Activated T-cell treated with anti-CD3 and anti-CD28 coated beads, Interleukin-2, amount 50 U/mL, for 72 hours (primary cell): ENCODE data around the gene MPIG6B. TPM values are rescaled to one million over a fixed set of nuclear protein-coding genes. Genes with fewer than 3 reads are reported as not detected.

Source experiments
- ATAC-seq, 2 donors: fragments of 150-1000 bp; cut with Tn5 transposase; replicated peaks in 1 of 2; 2 replicates each; pipeline ENCODE4 v1.10.0; 2021; ENCODE audit warnings: moderate library complexity in 2 of 2, mild to moderate bottlenecking in 1 of 2
- DNase-seq, 2 donors: peaks; one replicate each; pipeline ENCODE4 v3.0.0; 2021 to 2022; ENCODE audit warnings: mixed read lengths in 1 of 2
- H3K27ac Mint-ChIP-seq: one replicate; pipeline ENCODE4 v1.8.0; 2022; ENCODE audit warnings: mild to moderate bottlenecking, moderate library complexity, mixed read lengths
- H3K27me3 Mint-ChIP-seq: one replicate; pipeline ENCODE4 v1.8.0; 2022; ENCODE audit warnings: low read depth, mixed read lengths
- H3K36me3 Mint-ChIP-seq, 2 donors: one replicate each; pipeline ENCODE4 v1.8.0; 2022; ENCODE audit warnings: mixed read lengths in 2 of 2, mild to moderate bottlenecking in 1 of 2; ENCODE audit not compliant: insufficient read depth in 2 of 2
- H3K4me1 Mint-ChIP-seq: one replicate; pipeline ENCODE4 v1.8.0; 2022; ENCODE audit warnings: low read depth, mixed read lengths
- H3K4me3 Mint-ChIP-seq, 2 donors: one replicate each; pipeline ENCODE4 v1.8.0; 2022; ENCODE audit warnings: mild to moderate bottlenecking in 2 of 2, mixed read lengths in 2 of 2, moderate library complexity in 2 of 2
- H3K9me3 Mint-ChIP-seq, 2 donors: one replicate each; pipeline ENCODE4 v1.8.0; 2022; ENCODE audit warnings: mixed read lengths in 2 of 2
- total RNA-seq, 2 donors: library from RNA; stranded (reverse); gene quantifications; one replicate each; pipeline ENCODE4 v1.2.3, GENCODE V29; 2022

The MPIG6B gene
- total RNA-seq, 2 donors from 2014 or later = 0.10 TPM; not detected in 1

DNA sequence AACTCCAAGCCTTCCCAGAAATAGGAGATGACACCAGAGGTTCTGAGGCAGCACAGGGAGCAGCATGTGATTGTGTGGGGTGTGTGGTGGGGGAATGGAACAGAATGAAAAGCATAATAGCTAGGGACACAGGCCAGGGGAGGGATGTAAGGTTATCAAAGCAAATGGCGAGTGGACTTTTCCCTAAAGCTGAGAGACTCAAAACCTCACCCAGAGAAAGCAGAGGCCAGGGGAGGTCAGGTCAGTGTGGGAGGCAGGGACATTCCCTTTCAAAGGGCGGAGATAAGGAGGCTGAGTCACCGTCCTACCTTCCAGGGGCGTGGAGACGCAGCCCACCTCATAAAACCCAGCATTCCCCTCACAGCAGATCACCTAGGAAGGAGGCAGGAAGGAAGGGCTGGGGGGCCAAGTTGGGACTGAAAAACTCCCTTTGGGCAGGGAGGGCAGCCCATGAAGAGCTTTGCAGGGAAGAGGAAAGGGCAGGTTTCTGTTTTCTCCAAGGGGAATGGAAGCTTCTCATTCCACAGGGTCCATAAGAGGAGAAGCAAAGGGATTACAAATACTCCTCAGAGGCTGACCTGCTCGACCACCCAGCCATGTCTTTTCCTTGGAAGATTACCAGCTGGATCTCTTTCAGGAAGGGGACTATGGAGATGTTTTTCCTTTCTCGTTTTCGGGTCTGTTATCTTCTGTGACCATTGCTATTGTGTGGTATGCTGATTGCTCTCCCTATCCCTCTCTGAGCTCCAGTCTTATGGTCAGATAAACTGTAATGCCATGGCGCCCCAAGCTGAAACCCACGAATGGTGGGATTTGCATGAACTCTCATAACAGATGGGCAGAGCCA lies 32.7 kb upstream of the MPIG6B start:
- peak overlapping the region; percentile 29 for H3K27ac Mint-ChIP-seq

GRCh38 chr6:31691078-31691463 lies 32.1 kb upstream of the MPIG6B start:
- no peaks in the 10 kb centered on the region for H3K27me3 Mint-ChIP-seq
- DNase-seq = no peak
- H3K4me3 Mint-ChIP-seq = no peak overlapping the region
- H3K27ac Mint-ChIP-seq = no peak overlapping the region
- no peaks in the 10 kb centered on the region for H3K9me3 Mint-ChIP-seq
- peaks cover 10% of the 10 kb centered on the region for H3K4me1 Mint-ChIP-seq
- H3K36me3 Mint-ChIP-seq = peaks cover 0 to 6% of the 10 kb centered on the region in 2 donors
- ATAC-seq = no peak

More for the DNA sequence above, 32.7 kb upstream of the MPIG6B start:
- Mint-ChIP-seq H3K4me1 (peaks cover 10% of the 10 kb centered on the region), H3K27me3 (no peaks in the 10 kb centered on the region), H3K9me3 (no peaks in the 10 kb centered on the region), H3K4me3 (no peak overlapping the region), H3K36me3 (peaks cover 0 to 8% of the 10 kb centered on the region in 2 donors)
- DNase-seq (no peak), ATAC-seq (no peak)

- Mint-ChIP-seq H3K27me3 (no peaks in the 10 kb centered on the region), H3K4me1 (peaks cover 10% of the 10 kb centered on the region), H3K36me3 (peaks cover 2 to 5% of the 10 kb centered on the region in 2 donors), H3K4me3 (no peak overlapping the region), H3K9me3 (no peaks in the 10 kb centered on the region), H3K27ac (no peak overlapping the region)
- DNase-seq (no peak), ATAC-seq (no peak)
These were observed 31.5 kb upstream of the MPIG6B start for GRCh38 chr6:31691564-31692108.

GRCh38 chr6:31692353-31692752 lies 30.8 kb upstream of the MPIG6B start:
- no peak for DNase-seq
- Mint-ChIP-seq H3K4me3 (no peak overlapping the region), H3K9me3 (no peaks in the 10 kb centered on the region), H3K27ac (no peak overlapping the region), H3K36me3 (peaks cover 2 to 5% of the 10 kb centered on the region in 2 donors), H3K27me3 (no peaks in the 10 kb centered on the region), H3K4me1 (peaks cover 12% of the 10 kb centered on the region)
- no peak for ATAC-seq

GRCh38 chr6:31692886-31693285 lies 30.3 kb upstream of the MPIG6B start:
- H3K4me3 Mint-ChIP-seq = no peak overlapping the region
- no peaks in the 10 kb centered on the region for H3K9me3 Mint-ChIP-seq
- H3K27ac Mint-ChIP-seq = no peak overlapping the region
- DNase-seq = no peak
- H3K4me1 Mint-ChIP-seq = peaks cover 17% of the 10 kb centered on the region
- ATAC-seq = no peak
- no peaks in the 10 kb centered on the region for H3K27me3 Mint-ChIP-seq
- H3K36me3 Mint-ChIP-seq = peaks cover 5% of the 10 kb centered on the region in 2 donors

DNA sequence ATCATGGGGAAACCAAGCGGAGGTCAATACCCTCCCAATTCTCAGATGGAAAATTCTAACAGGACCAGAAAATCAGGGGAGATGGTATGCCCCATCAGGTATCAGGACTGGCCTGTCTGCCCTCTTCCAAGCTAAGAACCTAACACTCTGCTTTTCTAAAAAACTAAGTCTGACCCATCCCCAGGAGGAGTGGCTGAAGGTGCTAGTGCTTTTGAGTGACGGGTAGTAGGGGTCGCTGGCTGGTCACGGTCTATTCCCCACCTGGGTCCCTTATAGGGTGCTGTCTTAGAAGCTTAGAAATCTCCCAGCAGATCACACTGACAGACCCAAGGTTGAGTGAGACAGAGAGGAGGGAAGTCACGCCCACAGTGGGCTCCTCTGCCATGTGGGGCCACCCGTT lies 29.6 kb upstream of the MPIG6B start:
- no peaks in the 10 kb centered on the region for H3K9me3 Mint-ChIP-seq
- no peaks in the 10 kb centered on the region for H3K27me3 Mint-ChIP-seq
- ATAC-seq = no peak
- DNase-seq = no peak
- H3K36me3 Mint-ChIP-seq = peaks cover 5% of the 10 kb centered on the region in 2 donors
- no peak overlapping the region for H3K4me3 Mint-ChIP-seq
- H3K27ac Mint-ChIP-seq = no peak overlapping the region
- H3K4me1 Mint-ChIP-seq = peaks cover 20% of the 10 kb centered on the region

DNA sequence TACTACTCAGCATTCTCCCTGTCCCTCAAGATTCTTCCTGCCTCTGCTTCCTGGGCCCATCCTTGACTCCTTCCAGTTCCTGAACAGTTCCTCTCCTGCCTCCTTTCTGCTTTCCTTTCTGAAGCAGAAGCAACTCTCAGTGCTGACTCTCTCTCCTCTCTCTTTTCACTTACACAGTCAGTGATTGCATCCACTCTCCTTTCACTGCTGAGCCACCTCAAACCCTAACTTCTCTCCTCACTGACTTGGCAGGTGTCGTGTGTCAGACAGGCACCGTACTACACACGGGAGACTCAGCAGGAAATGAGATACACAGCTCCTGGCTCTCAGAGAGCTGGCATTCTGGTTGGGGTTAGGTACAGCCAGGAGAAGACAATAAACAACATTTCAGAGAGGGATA lies 25.6 kb upstream of the MPIG6B start:
- peak overlapping the region; percentile 2 to 50 for H3K4me3 Mint-ChIP-seq
- H3K9me3 Mint-ChIP-seq = no peaks in the 10 kb centered on the region
- H3K4me1 Mint-ChIP-seq = peaks cover 30% of the 10 kb centered on the region
- H3K27me3 Mint-ChIP-seq = no peaks in the 10 kb centered on the region
- peaks cover 7 to 9% of the 10 kb centered on the region in 2 donors for H3K36me3 Mint-ChIP-seq
- ATAC-seq = peak; percentile 43 to 76
- peak in 1 of 2 donors; percentile 23 for DNase-seq
- H3K27ac Mint-ChIP-seq = peak overlapping the region; percentile 79

DNA sequence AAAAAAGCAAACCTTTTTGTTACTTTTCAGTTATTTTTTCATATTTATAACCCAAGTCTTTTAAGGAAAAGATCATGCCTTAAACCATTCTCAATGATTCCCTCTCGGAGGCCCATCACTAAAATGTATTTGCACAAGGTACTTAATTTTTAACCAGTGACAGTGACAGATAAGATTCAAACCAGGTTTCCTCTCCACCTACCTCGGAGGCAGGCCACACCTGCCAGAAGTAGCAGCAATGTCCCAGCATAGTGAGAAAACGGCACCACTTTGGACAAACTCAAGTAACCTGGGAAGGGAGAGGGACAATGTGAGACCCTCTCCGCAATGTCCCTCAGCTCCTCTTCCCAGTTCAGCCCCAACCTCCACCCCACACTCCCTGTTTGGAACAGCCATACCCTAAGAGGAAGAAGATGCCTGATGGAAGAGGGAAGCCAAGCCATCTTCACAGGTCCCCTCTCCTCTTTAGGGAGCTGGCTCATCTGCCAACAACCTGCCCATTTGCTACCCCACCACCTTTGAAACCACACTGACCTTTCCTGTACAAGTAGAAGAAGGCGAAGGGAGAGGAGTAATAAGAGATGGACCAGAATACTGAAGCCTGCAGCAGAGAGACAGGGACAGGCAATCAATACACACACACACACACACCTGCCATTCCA lies 22.3 kb upstream of the MPIG6B start:
- Mint-ChIP-seq H3K9me3 (no peaks in the 10 kb centered on the region), H3K27ac (no peak overlapping the region), H3K27me3 (no peaks in the 10 kb centered on the region), H3K4me3 (peak overlapping the region; percentile 87 to 90), H3K36me3 (peaks cover 9 to 11% of the 10 kb centered on the region in 2 donors), H3K4me1 (peaks cover 40% of the 10 kb centered on the region)
- DNase-seq (no peak), ATAC-seq (no peak)

DNA sequence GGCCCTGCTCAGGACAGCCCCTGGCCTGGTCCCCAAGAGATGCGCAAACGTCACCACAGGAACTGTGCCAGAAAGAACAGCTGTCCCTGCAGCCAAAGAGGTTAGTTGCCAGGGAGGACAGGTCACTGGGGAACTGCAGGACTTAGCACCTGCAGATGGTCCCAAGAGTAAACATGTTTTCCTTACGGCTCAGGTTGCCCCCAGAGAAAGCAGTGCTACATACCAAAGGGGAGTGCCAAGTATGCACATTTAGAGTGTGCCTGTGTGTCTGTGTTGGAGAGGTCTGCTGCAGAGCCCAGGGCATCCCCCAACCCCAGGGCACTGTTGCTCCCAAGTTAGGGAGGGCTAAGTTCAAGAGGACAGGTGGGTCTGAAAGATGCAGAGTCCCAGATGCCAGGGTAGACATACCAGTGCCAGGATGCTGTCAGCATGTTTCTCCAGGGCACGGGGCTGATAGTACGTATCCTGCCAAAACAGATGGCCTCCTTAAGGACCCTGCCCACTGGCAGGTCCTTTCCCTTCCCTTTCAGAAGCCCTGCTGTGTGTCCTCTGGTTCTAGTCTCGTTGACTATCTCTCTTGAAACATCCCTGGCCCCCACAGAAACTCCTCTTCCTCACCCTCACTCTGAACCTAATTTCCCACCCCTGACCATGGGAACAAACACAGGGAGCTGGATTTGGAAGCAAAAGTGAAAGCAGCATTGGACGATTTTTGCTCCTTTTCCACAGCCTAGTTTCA lies 21.3 kb upstream of the MPIG6B start:
- DNase-seq (no peak), ATAC-seq (no peak)
- Mint-ChIP-seq H3K27me3 (no peaks in the 10 kb centered on the region), H3K4me3 (peak overlapping the region; percentile 87 to 90), H3K27ac (peak overlapping the region; percentile 95), H3K36me3 (peaks cover 6 to 9% of the 10 kb centered on the region in 2 donors), H3K9me3 (no peaks in the 10 kb centered on the region), H3K4me1 (peaks cover 40% of the 10 kb centered on the region)

DNA sequence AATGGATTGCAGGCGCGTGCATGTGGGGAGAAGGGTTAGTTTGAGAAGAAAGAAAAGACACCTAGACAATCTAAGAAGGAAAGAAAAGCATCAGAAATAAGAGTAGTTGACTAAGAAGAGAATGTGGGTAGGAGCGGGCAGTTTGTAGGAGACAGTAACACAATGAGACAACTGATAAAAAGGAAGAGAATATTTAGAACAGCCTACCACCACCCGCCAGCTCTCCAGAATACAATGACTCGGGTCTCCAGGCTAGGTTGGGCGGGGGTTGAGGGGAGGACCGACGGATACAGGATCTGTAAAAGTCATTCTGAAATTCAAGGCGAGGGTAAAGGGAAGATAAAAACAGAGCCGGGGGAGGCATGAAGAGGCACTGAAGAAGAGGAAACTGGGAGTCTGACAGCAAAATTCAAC lies 20.8 kb upstream of the MPIG6B start:
- peak; percentile 13 to 24 for ATAC-seq
- no peaks in the 10 kb centered on the region for H3K27me3 Mint-ChIP-seq
- H3K27ac Mint-ChIP-seq = peak overlapping the region; percentile 95
- H3K9me3 Mint-ChIP-seq = no peaks in the 10 kb centered on the region
- peak overlapping the region; percentile 87 to 90 for H3K4me3 Mint-ChIP-seq
- peaks cover 37% of the 10 kb centered on the region for H3K4me1 Mint-ChIP-seq
- peak; percentile 36 to 45 for DNase-seq
- H3K36me3 Mint-ChIP-seq = peaks cover 6 to 9% of the 10 kb centered on the region in 2 donors

GRCh38 chr6:31702819-31703716 lies 20.1 kb upstream of the MPIG6B start, which contains the start of gene ABHD16A:
TSS of gene ABHD16A (minus strand) at chr6:31703324. CDS start at chr6:31703281, 43 bp downstream.
- peak; percentile 97 for ATAC-seq
- H3K4me3 Mint-ChIP-seq = peak within 1 kb of the TSS; percentile 87 to 90
- H3K36me3 Mint-ChIP-seq = peaks cover 6% of the 10 kb centered on the region in 2 donors
- H3K9me3 Mint-ChIP-seq = no peaks in the 10 kb centered on the region
- peaks cover 30% of the 10 kb centered on the region for H3K4me1 Mint-ChIP-seq
- peak; percentile 97 to 98 for DNase-seq
- H3K27me3 Mint-ChIP-seq = no peaks in the 10 kb centered on the region
- H3K27ac Mint-ChIP-seq = peak within 1 kb of the TSS; percentile 95

DNA sequence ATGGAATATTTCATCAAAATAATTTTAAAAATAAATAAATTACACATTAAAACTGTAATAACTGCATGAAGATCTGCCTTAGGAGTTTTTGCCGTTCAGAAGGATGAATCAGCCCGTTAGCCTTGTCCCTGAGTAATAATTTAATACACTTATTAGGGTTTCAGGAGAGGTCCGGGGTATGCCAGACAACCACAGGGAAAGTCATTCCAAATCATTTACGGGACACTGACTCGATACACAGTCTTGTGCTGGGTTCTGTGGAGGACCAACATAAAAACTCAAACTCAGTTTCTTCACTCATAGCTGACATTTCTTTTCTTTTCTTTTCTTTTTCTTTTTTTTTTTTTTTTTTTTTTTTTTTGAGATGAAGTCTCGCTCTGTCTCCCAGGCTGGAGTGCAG lies 17.2 kb upstream of the MPIG6B start:
- H3K36me3 Mint-ChIP-seq = peaks cover 6% of the 10 kb centered on the region in 2 donors
- H3K9me3 Mint-ChIP-seq = no peaks in the 10 kb centered on the region
- H3K4me3 Mint-ChIP-seq = no peak overlapping the region
- DNase-seq = no peak
- no peak for ATAC-seq
- peaks cover 29% of the 10 kb centered on the region for H3K4me1 Mint-ChIP-seq
- no peaks in the 10 kb centered on the region for H3K27me3 Mint-ChIP-seq
- H3K27ac Mint-ChIP-seq = no peak overlapping the region
